ENCODE measurements around the gene ESYT1.
"Not testable (repeated sequence)": the region's sequence is repeated elsewhere in the genome, so short reads cannot be mapped to it uniquely, and the experiment has no call there.

The ESYT1 gene

DNA sequence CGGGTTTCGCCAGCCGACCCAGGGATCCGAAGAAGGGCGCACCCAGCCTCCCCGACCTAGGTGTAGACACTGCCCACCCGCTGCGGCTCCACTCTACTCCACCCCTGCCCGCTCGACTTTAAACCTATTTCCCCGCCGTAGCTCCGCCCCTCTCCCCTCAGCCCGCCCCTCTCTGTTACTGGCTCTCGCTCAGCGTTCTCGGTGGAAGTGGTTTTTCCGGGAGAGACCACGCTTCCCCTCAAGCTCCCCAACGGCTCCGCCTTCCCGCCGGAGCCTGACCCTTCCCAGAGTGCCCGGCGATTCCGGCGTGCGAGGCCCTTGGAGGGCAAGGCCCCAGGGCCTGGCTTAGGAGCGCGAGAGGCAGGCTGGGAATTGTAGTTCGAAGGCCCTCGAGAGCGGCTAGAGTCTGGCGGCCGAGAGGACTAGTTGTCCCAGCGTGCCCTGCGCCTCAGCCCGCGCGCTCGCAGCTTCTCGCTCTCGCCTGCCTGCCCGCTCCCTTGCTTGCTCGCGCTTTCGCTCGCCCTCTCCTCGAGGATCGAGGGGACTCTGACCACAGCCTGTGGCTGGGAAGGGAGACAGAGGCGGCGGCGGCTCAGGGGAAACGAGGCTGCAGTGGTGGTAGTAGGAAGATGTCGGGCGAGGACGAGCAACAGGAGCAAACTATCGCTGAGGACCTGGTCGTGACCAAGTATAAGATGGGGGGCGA is 23.8 kb upstream of the ESYT1 start, which contains the start of gene PA2G4:
TSS of gene PA2G4 (plus strand) at position 451 of the 706 bp plus-strand sequence. CDS start at position 630, 179 bp downstream.
- DNase-seq (ENCODE audit: low read depth in 2 of 2): peak; percentile 95 to 98

DNA sequence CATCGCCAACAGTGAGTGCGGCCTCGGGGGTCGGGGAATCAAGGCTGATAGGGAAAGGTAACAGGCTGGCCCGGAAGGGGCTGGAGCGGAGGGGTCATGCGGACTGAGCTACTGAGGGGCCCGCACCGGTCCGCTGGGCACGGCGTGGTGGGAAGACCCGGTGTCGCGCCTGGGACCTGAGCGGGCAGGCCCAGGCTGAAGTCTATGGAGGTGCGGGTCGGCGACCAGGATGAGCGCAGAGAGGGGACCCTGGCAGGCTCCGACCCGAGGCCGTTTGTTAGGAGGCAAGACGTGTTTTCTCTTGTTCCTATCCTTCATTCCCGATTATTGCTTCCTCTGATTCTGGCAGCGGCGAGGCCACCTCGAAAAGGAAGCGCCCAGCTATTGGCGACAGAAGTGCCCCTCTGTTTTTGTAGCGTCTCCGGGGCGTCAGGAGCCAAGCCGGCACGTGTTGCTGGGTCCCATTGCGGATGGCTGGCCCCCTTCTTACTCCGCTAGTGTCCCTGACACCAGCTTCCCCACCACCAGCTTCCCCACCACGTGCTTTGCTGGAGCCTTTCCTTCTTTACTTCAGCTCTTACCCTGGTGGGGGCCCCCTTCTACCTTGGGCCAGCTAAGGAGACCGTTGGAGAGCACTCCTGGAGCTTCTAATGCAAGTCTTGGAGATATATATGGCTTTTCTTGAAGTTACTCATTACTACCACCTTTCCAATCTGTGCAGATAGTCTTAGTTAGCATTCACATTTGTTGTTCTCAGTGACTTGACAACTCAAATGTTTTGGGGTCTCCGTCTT is 23.1 kb upstream of the ESYT1 start:
- DNase-seq (ENCODE audit: low read depth in 2 of 2): peak in 1 of 2 donors; percentile 32

DNA sequence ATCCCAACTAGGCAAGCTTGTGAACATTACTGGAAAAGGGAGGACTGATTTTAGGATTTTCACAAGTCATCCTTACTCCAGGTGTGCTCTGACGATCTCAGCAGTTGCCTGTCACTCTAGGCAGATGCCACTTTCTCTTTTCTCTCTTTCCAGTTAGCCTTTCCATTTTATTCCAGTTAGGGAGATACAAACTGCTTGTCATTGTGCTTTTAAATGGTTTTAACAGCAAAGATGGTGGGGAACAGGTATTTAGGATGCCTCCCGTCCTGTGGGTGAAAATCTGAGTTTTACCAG is 22.5 kb upstream of the ESYT1 start:
- DNase-seq (ENCODE audit: low read depth in 2 of 2): no peak

DNA sequence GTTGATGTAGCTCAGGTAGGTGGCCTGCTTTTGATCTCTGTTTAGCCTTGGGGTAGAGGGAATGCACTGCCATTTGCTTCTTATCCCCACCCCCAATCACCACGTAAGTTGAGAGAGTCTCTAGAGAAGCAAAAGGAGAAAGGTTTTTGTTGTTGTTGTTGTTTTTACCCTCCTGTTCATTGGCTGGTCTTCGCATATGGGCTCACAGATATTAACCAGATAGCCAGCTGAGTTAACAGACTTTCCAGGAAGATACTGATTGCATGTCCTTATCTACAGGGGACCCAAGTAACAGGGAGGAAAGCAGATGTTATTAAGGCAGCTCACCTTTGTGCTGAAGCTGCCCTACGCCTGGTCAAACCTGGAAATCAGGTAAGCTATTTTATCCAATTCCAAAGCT is 20.8 kb upstream of the ESYT1 start:
- DNase-seq (ENCODE audit: low read depth in 2 of 2): no peak

DNA sequence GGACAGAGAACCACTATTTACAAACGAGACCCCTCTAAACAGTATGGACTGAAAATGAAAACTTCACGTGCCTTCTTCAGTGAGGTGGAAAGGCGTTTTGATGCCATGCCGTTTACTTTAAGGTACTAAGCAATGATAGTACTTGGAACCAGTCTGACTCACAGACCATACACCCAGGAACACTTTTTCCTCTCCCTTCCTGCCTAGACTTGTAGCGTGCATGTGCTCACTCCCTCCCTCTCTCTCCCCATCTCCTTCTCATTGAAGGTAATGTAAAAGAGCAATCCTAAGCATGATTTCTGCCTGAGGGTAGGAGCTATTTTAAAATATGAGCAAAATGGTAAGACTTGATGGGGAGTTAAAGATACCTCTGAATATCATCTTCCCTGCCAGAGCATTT is 17.5 kb upstream of the ESYT1 start:
- no peak for DNase-seq (ENCODE audit: low read depth in 2 of 2)

DNA sequence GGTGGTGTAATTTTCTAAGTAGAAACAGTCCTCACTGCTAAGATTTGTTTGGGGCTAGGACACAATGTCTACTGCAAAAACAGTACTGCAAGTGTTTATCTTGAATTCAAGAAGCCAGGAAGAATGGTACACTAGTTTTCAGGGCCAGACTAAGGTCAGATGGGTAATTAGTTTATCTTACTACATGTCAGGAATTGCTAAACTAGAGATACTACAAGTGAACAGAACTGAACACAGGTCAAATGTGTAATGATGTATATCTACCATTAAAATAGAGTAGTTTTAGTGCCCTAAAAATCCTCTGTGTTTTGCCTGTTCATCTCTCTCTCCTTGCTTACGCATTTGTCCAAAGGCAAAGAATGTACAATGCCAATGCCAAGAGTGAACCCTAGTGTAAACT is 14.0 kb upstream of the ESYT1 start:
- DNase-seq (ENCODE audit: low read depth in 2 of 2): no peak

DNA sequence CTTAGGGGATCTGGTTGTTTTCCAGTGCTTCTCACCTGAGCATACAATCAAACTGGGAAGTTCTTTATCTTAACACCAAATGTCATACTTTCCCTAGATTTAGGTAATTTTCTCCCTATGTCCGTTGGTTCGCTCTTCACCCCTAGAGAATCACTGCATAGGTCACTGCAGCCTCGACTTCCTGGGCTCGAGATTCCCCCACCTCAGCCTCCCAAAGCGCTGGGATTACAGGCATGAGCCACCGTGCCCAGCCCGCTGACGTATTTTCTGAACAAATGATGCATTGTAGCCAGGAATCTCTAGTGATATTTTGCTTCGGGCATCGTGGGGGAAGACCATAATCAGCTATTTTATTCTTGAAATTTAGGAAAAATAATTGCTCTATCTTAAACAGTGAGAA is 12.7 kb upstream of the ESYT1 start:
- no peak for DNase-seq (ENCODE audit: low read depth in 2 of 2)

DNA sequence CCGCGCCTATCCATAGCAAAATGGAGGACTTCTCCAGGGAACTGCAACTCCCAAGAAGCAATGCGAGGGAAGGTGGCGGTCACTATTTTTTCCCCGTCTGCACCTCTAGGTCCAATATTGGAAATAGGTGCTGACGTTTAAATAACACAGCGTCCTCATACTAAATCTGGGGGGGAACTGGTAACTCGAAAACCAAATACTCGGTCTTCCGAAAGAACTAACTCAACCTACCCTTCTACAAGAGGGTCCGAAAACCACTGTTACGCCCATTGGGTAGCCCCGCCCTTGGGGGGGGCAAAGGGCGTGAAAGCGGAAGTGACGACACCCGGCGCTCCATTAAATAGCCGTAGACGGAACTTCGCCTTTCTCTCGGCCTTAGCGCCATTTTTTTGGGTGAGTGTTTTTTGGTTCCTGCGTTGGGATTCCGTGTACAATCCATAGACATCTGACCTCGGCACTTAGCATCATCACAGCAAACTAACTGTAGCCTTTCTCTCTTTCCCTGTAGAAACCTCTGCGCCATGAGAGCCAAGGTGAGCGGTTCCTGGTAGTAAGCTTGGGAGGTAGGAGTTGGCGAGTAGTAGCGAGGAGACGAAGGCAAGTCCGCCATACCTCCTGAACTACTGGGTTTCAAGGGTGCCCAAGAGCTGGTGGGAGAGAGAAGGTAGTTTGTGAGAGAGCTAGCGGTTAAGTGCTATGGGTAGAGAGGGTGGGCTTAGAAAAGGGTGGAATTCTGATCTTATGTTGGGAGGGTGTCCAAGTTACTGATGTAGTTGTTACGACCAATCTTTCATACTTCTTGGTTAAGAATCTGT is 11.6 kb upstream of the ESYT1 start, which contains the start of gene RPL41:
TSS of gene RPL41 (plus strand) at position 367 of the 815 bp plus-strand sequence.
- DNase-seq (ENCODE audit: low read depth in 2 of 2): peak; percentile 88 to 91

DNA sequence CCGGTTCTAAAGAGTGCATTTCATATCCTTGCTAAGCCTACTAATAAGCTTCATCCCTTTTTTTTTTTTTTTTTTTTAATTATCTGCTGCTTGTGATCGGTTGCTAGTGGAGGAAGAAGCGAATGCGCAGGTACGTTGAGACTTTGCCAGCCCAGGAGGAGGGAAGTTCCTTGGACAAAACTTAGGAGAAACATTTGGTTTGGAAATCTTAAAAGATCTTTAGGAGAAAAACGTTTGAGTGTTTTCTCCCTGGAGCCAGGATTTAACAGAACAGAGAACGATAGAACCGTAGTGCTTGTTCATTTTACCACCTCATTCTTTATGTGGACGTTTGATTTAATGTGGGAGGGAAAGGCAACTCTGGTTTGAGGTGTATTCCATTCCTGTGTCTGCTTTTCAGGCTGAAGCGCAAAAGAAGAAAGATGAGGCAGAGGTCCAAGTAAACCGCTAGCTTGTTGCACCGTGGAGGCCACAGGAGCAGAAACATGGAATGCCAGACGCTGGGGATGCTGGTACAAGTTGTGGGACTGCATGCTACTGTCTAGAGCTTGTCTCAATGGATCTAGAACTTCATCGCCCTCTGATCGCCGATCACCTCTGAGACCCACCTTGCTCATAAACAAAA is 10.9 kb upstream of the ESYT1 start:
- not testable (repeated sequence) for DNase-seq (ENCODE audit: low read depth in 2 of 2)

DNA sequence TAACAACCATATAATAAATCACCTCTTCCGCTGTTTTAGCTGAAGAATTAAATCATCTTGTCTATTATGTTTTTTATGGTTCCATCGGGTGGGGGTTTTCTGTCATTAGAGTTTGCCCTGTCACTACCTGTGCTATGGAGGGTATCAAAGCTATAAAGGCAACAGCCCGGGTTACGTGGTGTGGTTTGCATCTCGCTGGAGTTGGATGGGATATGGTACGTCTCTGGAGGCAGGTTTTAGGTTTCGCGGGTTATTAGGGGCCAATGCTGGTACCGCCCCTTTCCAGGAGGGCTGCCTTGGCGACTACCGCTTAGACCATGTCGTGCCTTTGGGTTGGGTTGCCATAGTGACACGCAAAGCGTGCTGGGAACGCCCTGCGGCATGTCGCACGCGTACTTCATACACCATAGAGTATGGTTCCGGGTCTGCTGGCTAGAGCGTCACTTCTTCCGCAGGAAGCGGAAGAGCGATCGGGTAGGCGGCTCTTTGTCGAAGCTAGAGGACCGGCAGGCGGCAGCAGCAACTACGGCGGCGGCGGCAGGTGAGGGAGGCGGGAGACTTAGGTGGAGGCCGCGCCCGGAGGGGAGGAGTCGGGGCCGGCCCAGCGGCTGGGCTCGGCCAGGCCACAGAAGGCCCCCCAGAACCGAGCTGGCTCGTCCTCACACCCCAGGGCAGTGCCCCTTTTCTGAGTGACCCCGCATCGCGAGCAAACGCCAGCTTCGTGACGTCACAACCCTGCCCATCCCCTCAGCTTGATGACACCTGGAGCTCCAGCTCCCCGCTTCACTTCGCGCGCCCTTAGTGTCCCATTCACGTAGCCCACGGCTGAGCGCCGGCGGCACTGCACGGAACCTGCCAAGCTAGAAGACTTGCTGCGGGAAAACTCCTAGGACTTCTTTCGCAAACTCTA is 10.0 kb upstream of the ESYT1 start, which contains the start of gene ZC3H10:
TSS of gene ZC3H10 (plus strand) at position 489 of the 910 bp plus-strand sequence. CDS start 2,297 bp downstream, outside the sequence.
- peak; percentile 95 to 98 for DNase-seq (ENCODE audit: low read depth in 2 of 2)

DNA sequence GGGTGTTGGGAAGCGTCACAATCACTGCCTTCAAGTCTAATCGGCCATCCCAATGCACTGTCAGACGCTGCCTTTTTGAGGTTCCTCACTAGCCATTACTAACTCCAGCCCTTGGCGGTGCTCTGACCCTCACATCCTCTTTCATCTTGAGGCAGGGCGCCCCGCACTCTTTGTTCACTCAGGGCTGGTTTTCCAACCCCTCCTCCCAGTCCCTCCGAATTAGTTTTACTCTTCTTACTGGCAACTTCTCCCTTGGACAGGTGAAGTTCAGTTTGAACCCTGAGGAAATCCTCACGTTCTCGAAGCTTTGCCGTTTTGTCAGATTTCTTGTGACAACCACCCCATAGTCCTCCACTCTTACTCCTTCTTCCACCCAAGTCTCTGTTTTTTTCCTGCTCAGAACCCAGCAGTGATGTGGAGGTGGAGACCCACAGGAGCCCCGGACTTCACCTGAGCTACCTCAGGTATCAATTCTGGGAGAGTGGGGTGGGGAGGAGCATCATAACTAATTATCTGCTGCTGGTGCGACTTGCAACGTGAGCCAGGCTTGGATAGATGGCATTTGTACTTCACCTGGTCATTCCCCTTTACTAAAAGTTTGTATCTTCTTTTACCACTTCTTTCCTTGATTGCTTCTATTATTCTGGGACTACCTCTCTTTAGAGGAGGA is 9.2 kb upstream of the ESYT1 start:
- no peak for DNase-seq (ENCODE audit: low read depth in 2 of 2)

DNA sequence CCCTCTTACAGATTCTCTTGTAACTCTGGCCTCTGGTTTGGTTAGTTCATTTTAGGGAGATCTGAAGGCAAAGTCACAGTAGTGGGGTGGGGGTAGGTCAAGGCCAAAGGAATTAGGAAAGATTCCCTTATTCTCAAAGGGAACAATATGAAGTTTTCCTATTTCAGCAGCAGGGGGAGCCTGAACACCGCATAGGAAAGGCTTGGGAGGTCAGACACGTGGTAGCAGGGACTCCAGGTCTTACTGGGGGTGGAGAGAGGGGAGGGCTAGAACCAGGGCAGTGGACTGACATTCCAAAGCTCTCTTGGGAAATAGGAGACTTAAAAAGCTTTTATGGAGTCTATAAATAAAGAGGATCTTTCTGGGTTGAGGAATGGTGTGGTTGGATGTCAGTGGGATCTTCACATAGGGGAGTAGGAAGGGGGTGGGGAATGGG is 8.7 kb upstream of the ESYT1 start:
- peak; percentile 42 to 52 for DNase-seq (ENCODE audit: low read depth in 2 of 2)

DNA sequence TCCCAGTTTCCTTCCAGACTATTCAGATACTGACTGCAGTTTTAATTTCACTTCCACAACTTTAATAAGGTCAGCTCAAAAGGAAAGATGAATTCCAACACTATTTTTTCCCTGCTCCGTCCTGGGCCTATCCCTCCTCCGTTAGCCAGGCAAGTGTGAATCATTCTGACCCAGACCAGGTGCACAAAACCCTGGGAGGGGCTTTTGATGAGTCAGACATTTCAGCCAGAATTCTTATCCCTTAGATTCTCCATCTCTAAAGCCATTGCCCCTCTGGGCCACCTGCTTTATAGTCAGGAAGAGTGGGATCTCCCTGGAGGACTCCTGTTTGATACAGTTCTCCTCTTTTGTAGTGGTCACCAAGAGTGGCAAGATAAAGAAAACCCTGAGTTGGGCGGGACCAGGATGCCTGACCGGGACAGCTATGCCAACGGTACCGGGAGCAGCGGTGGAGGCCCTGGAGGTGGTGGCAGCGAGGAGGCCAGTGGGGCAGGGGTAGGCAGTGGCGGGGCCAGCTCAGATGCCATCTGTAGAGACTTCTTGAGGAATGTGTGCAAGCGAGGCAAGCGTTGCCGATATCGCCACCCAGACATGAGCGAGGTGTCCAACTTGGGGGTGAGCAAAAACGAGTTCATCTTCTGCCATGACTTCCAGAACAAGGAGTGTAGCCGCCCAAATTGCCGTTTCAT is 7.8 kb upstream of the ESYT1 start:
- DNase-seq (ENCODE audit: low read depth in 2 of 2): no peak

DNA sequence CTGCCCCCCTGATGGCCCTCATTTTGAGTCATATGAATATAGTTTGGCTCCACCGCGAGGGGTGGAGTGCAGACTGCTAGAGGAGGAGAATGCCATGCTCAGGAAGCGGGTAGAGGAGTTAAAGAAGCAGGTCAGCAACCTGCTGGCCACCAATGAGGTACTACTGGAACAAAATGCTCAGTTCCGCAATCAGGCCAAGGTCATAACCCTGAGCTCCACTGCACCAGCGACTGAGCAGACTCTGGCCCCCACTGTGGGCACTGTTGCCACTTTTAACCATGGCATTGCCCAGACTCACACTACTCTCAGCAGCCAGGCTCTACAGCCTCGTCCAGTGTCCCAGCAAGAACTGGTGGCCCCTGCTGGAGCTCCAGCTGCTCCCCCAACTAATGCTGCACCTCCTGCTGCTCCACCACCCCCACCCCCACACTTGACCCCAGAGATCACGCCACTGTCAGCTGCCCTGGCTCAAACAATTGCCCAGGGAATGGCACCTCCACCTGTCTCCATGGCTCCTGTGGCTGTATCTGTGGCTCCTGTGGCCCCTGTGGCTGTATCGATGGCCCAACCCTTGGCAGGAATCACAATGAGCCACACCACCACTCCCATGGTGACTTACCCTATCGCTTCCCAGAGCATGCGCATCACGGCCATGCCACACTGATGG is 6.7 kb upstream of the ESYT1 start:
- DNase-seq (ENCODE audit: low read depth in 2 of 2): no peak

DNA sequence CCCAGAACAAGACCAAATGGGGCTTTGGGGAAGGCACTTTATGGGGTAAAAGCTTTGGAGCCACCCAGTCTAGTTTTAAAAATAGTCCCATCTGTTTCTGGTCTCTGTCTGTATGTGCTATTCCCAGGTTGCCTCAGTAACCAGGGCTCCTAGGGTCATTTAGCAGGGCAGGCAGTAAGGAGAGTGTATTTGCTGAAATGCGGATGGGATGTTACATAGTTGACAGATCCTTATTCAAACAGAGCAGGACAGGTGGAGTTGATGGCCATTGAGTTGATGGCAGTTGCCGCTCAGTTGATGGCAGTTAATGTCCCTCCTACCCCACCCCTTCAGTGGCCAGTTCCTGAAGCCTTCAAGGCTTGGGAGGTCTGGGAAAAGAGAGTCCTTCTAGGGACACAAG is 5.4 kb upstream of the ESYT1 start:
- DNase-seq (ENCODE audit: low read depth in 2 of 2): no peak

DNA sequence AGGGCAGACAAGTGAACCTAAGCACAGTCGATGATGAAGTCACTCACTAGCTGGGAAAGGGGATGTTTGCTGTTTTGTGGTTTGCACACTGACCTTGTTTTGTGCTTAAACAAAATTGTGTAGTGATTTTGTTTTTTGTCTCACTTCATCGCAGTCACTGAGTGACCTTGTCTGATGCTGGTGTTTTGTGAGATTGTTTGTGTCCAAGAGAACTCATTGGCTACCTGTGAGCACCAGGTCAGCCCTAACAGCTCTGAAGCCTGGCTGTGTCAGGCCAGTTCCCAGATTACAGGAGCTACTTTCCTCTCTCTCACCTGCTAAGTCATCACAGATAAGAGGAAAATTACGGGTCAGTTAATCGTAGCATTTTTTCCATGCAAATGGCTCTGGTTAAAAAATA is 3.9 kb upstream of the ESYT1 start:
- DNase-seq (ENCODE audit: low read depth in 2 of 2): no peak

DNA sequence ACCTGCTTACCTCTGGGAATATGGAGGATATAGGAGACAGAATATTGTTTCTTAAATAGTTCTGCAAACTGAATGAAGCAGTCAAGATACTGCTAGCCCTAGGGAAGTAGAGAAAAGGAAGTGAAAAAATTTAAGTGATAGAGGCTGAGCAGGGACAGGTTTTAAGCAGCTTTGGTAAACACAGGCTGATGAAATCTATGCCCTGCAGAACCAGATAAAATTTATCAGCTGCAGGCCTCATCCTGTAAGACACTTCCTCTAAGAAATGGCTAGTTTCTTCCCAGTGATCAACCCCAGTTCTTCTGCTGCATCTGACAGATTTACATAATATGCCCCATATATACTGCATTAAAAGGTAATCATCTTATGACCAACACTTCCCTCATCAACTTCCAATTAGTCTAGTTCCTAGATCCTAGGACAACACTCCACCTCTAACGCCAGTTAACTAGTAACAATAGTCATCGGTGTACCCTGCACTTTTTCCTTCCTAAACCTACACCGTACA is 1.3 kb upstream of the ESYT1 start:
- DNase-seq (ENCODE audit: low read depth in 2 of 2): no peak

DNA sequence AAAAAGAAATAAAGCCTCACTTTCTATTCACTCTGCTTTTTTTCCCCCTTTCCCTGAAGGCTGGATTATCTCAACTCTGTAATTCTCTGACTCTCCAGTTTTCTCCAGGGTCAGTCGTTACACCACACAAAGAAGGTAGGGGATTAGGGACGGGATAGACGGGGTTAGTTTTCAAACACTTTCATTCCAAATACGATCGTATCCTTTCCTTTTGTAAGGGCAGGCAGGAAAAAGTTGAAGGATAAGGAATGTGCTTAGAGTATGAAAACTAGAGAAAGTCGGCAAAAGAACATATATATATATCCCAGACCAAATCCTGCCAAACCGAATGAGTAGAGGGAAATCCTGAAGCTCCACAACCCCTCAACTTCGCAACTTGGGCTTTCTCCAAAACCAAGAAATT is 581 bp upstream of the ESYT1 start:
- DNase-seq (ENCODE audit: low read depth in 2 of 2): no peak

Data from stimulated activated CD4-positive, alpha-beta T cell treated with anti-CD3 and anti-CD28 coated beads, Interleukin-4, amount 100 ng/mL, for 48 hours (primary cell).